ENCODE data around the gene FBLIM1. TPM values are rescaled to one million over a fixed set of nuclear protein-coding genes. Genes with fewer than 3 reads are reported as not detected.

Gene FBLIM1
- total RNA-seq, 3 donors from 2014 or later = 17.4 to 73.4 (median 42.6) TPM

DNA sequence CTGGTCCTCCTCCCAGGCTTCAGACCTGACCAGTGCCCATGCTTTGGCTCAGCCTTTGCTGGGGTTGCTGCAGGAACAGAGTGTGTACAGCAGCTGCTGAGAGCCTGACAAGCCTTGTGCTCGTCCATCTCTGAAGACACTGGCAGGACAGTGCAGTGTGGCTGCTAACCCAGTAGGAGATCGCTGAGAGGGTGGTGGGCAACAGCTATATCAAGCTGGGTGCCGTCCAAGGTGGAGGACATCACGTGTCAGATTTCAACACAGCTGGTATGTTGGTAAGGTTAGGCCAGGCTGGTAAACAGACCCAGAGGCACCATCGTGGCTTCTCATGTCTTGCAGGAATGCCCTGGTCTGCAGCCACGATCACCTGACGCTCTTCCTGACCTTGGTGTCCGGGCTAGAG, 40.4 kb upstream of the FBLIM1 start:
- no peak overlapping the region for H3K27ac ChIP-seq

DNA sequence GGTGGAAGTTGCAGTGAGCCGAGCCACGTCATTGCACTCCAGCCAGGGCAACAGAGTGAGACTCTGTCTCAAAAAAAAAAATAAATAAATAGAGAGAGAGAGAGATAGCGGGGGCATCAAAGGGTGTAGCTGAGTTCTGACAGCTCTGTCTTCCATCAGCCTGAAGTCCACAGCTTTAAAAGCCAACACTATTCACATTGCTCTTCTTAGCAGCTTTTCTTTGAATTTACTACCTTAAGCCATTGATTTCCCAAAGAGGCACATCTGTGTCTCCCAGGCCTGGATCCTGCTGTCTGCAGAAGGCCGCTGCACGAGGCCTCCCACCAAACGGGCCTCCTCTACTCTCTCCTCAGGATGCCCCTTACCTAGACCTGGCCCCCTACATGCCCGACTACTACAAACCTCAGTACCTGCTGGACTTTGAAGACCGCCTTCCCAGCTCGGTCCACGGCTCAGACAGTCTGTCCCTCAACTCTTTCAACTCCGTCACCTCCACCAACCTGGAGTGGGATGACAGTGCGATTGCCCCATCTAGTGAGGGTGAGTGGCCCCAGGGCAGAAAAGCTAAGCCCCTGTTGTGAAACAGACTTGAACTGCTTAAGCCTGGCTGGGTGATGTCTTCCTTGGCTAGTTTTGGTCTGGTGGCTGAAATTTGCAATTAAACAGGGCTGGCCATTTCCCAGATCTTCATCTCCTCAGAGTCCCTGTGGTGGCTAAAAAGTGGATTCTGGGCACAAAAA, 39.0 kb upstream of the FBLIM1 start:
- Histone ChIP-seq H3K27ac (no peak overlapping the region), H3K36me3 (peaks cover 6% of the 10 kb centered on the region), H3K4me3 (no peak overlapping the region), H3K27me3 (no peaks in the 10 kb centered on the region), H3K9me3 (no peaks in the 10 kb centered on the region), H3K4me1 (peaks cover 0 to 5% of the 10 kb centered on the region in 2 donors)
- intact Hi-C loops (cut with DNase I; ENCODE audit: low total_unique reads) = no loop called here
- TF ChIP-seq POLR2AphosphoS5 (IDR thresholded peaks at IDR 0.05) (no peak), POLR2A (IDR thresholded peaks at IDR 0.05) (no peak)
- TF ChIP-seq, protein P1, sequence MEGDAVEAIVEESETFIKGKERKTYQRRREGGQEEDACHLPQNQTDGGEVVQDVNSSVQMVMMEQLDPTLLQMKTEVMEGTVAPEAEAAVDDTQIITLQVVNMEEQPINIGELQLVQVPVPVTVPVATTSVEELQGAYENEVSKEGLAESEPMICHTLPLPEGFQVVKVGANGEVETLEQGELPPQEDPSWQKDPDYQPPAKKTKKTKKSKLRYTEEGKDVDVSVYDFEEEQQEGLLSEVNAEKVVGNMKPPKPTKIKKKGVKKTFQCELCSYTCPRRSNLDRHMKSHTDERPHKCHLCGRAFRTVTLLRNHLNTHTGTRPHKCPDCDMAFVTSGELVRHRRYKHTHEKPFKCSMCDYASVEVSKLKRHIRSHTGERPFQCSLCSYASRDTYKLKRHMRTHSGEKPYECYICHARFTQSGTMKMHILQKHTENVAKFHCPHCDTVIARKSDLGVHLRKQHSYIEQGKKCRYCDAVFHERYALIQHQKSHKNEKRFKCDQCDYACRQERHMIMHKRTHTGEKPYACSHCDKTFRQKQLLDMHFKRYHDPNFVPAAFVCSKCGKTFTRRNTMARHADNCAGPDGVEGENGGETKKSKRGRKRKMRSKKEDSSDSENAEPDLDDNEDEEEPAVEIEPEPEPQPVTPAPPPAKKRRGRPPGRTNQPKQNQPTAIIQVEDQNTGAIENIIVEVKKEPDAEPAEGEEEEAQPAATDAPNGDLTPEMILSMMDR (IDR thresholded peaks at IDR 0.05) = no peak
- no peak for DNase-seq (ENCODE audit: low spot score in 2 of 2)

More for the DNA sequence above, 40.4 kb upstream of the FBLIM1 start:
- no peak for DNase-seq (ENCODE audit: low spot score in 2 of 2)
- Histone ChIP-seq H3K4me1 (peaks cover 0 to 10% of the 10 kb centered on the region in 2 donors), H3K27me3 (no peaks in the 10 kb centered on the region), H3K9me3 (no peaks in the 10 kb centered on the region), H3K36me3 (peaks cover 6% of the 10 kb centered on the region), H3K4me3 (no peak overlapping the region)
- TF ChIP-seq POLR2A (IDR thresholded peaks at IDR 0.05) (no peak), POLR2AphosphoS5 (IDR thresholded peaks at IDR 0.05) (no peak)
- TF ChIP-seq, protein P1 (IDR thresholded peaks at IDR 0.05) = no peak
- intact Hi-C loops (cut with DNase I; ENCODE audit: low total_unique reads) = no loop called here

DNA sequence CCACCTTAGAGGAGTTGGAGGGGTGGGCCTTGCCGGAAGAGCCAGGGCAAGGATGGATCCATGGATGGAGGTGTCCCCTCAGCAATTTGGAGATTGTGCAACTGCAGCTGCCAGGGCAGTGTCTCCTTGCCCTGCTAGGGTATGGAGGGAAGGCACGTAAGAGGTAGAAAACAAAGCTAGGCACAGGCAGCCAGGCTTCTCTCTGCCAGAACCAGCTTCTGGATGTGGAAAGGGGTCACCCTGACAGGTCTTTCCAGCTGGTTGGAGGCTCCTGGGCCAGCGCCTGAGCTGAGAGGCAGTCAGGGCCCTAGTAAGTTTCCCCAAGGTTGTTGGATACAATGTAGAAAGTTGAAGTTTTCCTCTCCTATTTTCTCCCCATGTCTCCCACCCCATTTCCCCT, 37.7 kb upstream of the FBLIM1 start:
- DNase-seq (ENCODE audit: low spot score in 2 of 2) = no peak
- Histone ChIP-seq H3K4me3 (no peak overlapping the region), H3K27ac (no peak overlapping the region), H3K27me3 (no peaks in the 10 kb centered on the region), H3K9me3 (no peaks in the 10 kb centered on the region), H3K36me3 (peaks cover 6% of the 10 kb centered on the region), H3K4me1 (no peaks in the 10 kb centered on the region)
- intact Hi-C loops (cut with DNase I; ENCODE audit: low total_unique reads) = no loop called here
- TF ChIP-seq POLR2AphosphoS5 (IDR thresholded peaks at IDR 0.05) = no peak
- TF ChIP-seq POLR2A (IDR thresholded peaks at IDR 0.05) = no peak
- TF ChIP-seq, protein P1 (IDR thresholded peaks at IDR 0.05) = no peak

DNA sequence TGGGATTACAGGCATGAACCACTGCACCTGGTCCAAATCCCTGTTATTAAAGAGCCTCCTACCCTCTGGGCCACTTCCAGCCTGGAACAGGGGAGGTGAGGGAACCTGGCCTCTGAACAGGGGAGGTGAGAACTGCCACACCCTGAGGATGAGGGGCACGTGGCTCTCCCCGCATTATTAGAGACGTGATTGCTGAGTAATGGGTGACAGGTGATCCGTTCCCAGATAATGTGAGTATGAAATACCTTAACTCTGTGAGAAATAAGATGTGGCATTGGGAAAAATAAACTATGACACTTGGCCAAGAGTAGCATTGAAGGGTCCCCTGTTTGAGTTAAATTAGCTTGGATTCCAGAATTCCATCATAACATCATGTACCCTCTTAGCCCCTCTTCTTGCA, 36.2 kb upstream of the FBLIM1 start:
- no peak for DNase-seq (ENCODE audit: low spot score in 2 of 2)
- H3K9me3 ChIP-seq = no peaks in the 10 kb centered on the region
- TF ChIP-seq, protein P1 (IDR thresholded peaks at IDR 0.05) = no peak
- TF ChIP-seq POLR2AphosphoS5 (IDR thresholded peaks at IDR 0.05) (no peak), POLR2A (IDR thresholded peaks at IDR 0.05) (no peak)
- no peak overlapping the region for H3K27ac ChIP-seq
- peaks cover 12% of the 10 kb centered on the region for H3K36me3 ChIP-seq
- H3K27me3 ChIP-seq = no peaks in the 10 kb centered on the region
- H3K4me1 ChIP-seq = no peaks in the 10 kb centered on the region
- intact Hi-C loops (cut with DNase I; ENCODE audit: low total_unique reads) = no loop called here
- no peak overlapping the region for H3K4me3 ChIP-seq

DNA sequence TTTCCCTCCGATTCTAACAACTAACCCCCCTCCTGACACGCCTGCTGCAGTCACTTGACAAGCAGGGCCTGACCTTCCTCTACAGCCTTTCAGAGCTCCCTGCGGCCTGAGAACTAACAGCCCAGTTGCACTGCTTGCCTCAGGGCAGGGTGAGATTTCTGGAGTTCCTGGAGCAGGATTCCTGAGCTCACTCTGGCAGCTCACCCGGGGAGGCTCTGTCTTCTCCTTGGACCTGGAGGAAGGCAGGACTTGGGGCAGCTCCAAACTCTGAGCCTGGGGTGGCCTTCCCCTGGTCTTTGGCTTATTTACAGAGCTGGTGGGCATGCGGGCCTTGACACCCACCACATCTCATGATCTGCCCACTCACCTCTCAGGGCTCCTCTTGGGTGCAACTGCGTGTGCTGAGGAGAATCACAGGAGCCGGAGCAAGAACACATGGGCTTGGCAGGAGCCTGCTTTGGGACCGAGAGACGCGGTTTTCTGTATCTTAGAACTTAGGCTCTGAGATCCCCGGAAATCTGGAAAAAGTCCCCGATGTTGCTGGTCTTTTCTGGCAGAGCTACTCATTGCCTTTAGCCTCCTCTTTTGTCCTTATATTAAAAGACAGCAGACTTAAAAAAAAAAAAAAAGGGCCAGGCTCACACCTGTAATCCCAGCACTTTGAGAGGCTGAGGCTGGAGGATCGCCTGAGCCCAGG, 35.6 kb upstream of the FBLIM1 start:
- no peak overlapping the region for H3K4me3 ChIP-seq
- H3K4me1 ChIP-seq = no peaks in the 10 kb centered on the region
- intact Hi-C loops (cut with DNase I; ENCODE audit: low total_unique reads) = no loop called here
- DNase-seq (ENCODE audit: low spot score in 2 of 2) = peak in 1 of 2 donors; percentile 32
- H3K27ac ChIP-seq = peak overlapping the region in 1 of 2 donors; percentile 49
- TF ChIP-seq, protein P1 (IDR thresholded peaks at IDR 0.05) = no peak
- TF ChIP-seq POLR2AphosphoS5 (IDR thresholded peaks at IDR 0.05) (no peak), POLR2A (IDR thresholded peaks at IDR 0.05) (no peak)
- H3K27me3 ChIP-seq = no peaks in the 10 kb centered on the region
- no peaks in the 10 kb centered on the region for H3K9me3 ChIP-seq
- peaks cover 18% of the 10 kb centered on the region for H3K36me3 ChIP-seq

Data from breast epithelium (tissue), 4 donors.